Fibroblast of lung (primary cell): ENCODE measurements around the gene TPD52L1. TPM values are rescaled to one million over a fixed set of nuclear protein-coding genes. Genes with fewer than 3 reads are reported as not detected.

Experiments
- DNase-seq, 2 donors: peaks; one replicate each; pipeline versions ENCODE4 v3.0.0 to v3.0.0-alpha.2; 2010; ENCODE audit warnings: low read depth in 2 of 2
- H2AFZ ChIP-seq: 2 replicates; pipeline ENCODE4 v1.5.1; 2012; ENCODE audit warnings: low read length, control low read depth, inconsistent platforms
- H3K27ac ChIP-seq: 2 replicates; pipeline ENCODE4 v1.5.1; 2011; ENCODE audit warnings: low read length, control low read depth; ENCODE audit not compliant: insufficient read depth
- H3K27me3 ChIP-seq: 2 replicates; pipeline ENCODE4 v1.5.1; 2011; ENCODE audit warnings: mild to moderate bottlenecking, low read length; ENCODE audit not compliant: control insufficient read depth, insufficient read depth
- H3K36me3 ChIP-seq: 2 replicates; pipeline ENCODE4 v1.5.1; 2011; ENCODE audit warnings: low read length; ENCODE audit not compliant: control insufficient read depth, insufficient read depth
- H3K4me1 ChIP-seq: 2 replicates; pipeline ENCODE4 v1.5.1; 2011; ENCODE audit warnings: low read length; ENCODE audit not compliant: control insufficient read depth, insufficient read depth; ENCODE audit errors: extremely low read depth
- H3K4me2 ChIP-seq: 2 replicates; pipeline ENCODE4 v1.5.1; 2011; ENCODE audit warnings: low read length, control low read depth; ENCODE audit not compliant: insufficient read depth; ENCODE audit errors: extremely low read depth
- H3K4me3 ChIP-seq, 4 experiments: fragments of 200-600 bp in 1 of 4; sonication (generic) in 1 of 4; replicated peaks in 1 of 4; 2 replicates each; pipeline ENCODE4 v1.5.1; 2011 to 2016; ENCODE audit warnings: low read length in 4 of 4, low read depth in 3 of 4, mild to moderate bottlenecking in 3 of 4, control low read depth in 2 of 4, inconsistent platforms in 1 of 4, mixed read lengths in 1 of 4; ENCODE audit not compliant: insufficient read depth in 1 of 4; ENCODE audit errors: control extremely low read depth in 1 of 4
- H3K79me2 ChIP-seq: 2 replicates; pipeline ENCODE4 v1.5.1; 2012; ENCODE audit warnings: mild to moderate bottlenecking, low read length, inconsistent platforms; ENCODE audit not compliant: control insufficient read depth, insufficient read depth
- H3K9ac ChIP-seq: 2 replicates; pipeline ENCODE4 v1.5.1; 2011; ENCODE audit warnings: mild to moderate bottlenecking, low read length, control low read depth; ENCODE audit not compliant: insufficient read depth
- H3K9me3 ChIP-seq: 2 replicates; pipeline ENCODE4 v1.5.1; 2012; ENCODE audit warnings: low read depth, low read length; ENCODE audit not compliant: control insufficient read depth, insufficient read depth
- H4K20me1 ChIP-seq: 2 replicates; pipeline ENCODE4 v1.5.1; 2011; ENCODE audit warnings: low read length; ENCODE audit not compliant: control insufficient read depth, insufficient read depth; ENCODE audit errors: extremely low read depth
- EZH2 ChIP-seq: IDR thresholded peaks from 2 replicates; pipeline ENCODE4 v1.5.1; 2012; ENCODE audit warnings: low read length, control low read depth, mild to moderate bottlenecking; ENCODE audit errors: missing control alignments
- polyA plus RNA-seq, 2 donors: library from polyadenylated mRNA; depleted of rRNA in 1 of 2; stranded (reverse) in 1 of 2; unstranded in 1 of 2; fragments of >200 nt; gene quantifications; 2 replicates each; pipeline ENCODE4 v1.2.1, GENCODE V29; 2011 to 2012; ENCODE audit warnings: missing spikeins in 1 of 2
- total RNA-seq: library from RNA; depleted of rRNA; stranded (reverse); fragments of >200 nt; gene quantifications from 2 replicates; pipeline ENCODE4 v1.2.1, GENCODE V29; 2014
- TF ChIP-seq, protein P1 (sequence below), 2 donors: IDR thresholded peaks in 1 of 2; conservative IDR thresholded peaks in 1 of 2; 1 replicate in 1 of 2; 2 replicates in 1 of 2; pipeline ENCODE4 v1.5.1; 2011 to 2012; ENCODE audit warnings: low read length in 2 of 2, control low read depth in 1 of 2, inconsistent platforms in 1 of 2, low read depth in 1 of 2, mild to moderate bottlenecking in 1 of 2

Gene TPD52L1
- total and polyA plus RNA-seq, 2 donors (not counting 1 experiment from before 2014, with no cell fraction given), result 41.0 to 75.9 TPM

DNA sequence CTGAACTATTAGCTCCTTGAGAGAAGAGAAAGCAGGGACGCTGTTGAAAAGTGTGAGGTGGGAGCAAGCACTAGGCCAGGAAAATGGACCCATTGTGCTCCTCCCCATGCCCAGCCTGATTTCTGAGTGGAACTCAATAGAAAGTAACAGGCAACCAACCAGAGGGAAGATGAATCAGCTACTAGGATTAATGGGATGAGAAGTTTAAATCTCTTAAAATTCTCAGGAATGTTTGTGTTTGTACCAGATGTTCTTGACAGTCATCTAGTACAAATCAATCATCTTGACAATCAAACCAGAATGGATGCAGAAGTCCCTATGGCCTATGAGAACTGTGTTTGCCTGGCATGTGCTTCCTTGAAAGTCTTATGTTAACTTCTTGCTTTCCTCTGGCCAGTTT lies 99.3 kb downstream of the TPD52L1 start:
- Histone ChIP-seq H3K79me2 (no peaks in the 10 kb centered on the region), H3K4me3 (no peak overlapping the region), H3K9me3 (no peaks in the 10 kb centered on the region), H3K9ac (no peak overlapping the region), H3K27me3 (no peaks in the 10 kb centered on the region), H4K20me1 (no peaks in the 10 kb centered on the region), H3K4me2 (no peak overlapping the region), H3K4me1 (peaks cover 6% of the 10 kb centered on the region), H3K36me3 (no peaks in the 10 kb centered on the region), H3K27ac (no peak overlapping the region), H2AFZ (no peak overlapping the region)
- TF ChIP-seq, protein P1, sequence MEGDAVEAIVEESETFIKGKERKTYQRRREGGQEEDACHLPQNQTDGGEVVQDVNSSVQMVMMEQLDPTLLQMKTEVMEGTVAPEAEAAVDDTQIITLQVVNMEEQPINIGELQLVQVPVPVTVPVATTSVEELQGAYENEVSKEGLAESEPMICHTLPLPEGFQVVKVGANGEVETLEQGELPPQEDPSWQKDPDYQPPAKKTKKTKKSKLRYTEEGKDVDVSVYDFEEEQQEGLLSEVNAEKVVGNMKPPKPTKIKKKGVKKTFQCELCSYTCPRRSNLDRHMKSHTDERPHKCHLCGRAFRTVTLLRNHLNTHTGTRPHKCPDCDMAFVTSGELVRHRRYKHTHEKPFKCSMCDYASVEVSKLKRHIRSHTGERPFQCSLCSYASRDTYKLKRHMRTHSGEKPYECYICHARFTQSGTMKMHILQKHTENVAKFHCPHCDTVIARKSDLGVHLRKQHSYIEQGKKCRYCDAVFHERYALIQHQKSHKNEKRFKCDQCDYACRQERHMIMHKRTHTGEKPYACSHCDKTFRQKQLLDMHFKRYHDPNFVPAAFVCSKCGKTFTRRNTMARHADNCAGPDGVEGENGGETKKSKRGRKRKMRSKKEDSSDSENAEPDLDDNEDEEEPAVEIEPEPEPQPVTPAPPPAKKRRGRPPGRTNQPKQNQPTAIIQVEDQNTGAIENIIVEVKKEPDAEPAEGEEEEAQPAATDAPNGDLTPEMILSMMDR (conservative IDR thresholded peaks at IDR 0.05 in 1 of 2, IDR thresholded peaks at IDR 0.05 in 1 of 2; ENCODE audit: low read depth in 1 of 2, low read length in 2 of 2), result no peak
- no peak for TF ChIP-seq EZH2
- peak; percentile 24 to 82 for DNase-seq

DNA sequence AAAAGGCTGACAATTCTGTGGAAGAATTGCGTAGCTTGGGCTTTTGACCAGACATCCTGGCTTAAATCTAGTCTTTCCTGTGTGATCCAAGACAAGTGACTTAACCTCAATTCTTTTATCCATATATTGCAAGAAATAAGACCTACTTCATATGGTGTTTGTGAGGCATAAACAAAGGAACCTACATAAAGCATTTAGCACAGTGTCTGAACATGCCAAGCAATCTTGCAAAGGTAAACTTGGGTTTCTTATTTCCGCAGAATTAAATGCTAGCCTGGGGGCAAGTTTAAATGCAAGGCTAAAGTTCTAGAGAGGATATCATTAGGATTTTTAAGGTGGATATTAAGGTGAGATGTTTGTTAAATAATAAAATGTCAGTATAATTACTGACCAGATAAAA lies 100.3 kb downstream of the TPD52L1 start:
- no peak for TF ChIP-seq EZH2
- TF ChIP-seq, protein P1 (conservative IDR thresholded peaks at IDR 0.05 in 1 of 2, IDR thresholded peaks at IDR 0.05 in 1 of 2; ENCODE audit: low read depth in 1 of 2, low read length in 2 of 2), result no peak
- no peak overlapping the region for H3K4me2 ChIP-seq
- no peaks in the 10 kb centered on the region for H4K20me1 ChIP-seq
- H3K9ac ChIP-seq, result no peak overlapping the region
- no peak overlapping the region for H2AFZ ChIP-seq
- no peak overlapping the region for H3K27ac ChIP-seq
- no peaks in the 10 kb centered on the region for H3K36me3 ChIP-seq
- H3K27me3 ChIP-seq, result no peaks in the 10 kb centered on the region
- peaks cover 6% of the 10 kb centered on the region for H3K4me1 ChIP-seq
- no peaks in the 10 kb centered on the region for H3K9me3 ChIP-seq
- no peak for DNase-seq
- no peak overlapping the region for H3K4me3 ChIP-seq
- no peaks in the 10 kb centered on the region for H3K79me2 ChIP-seq

DNA sequence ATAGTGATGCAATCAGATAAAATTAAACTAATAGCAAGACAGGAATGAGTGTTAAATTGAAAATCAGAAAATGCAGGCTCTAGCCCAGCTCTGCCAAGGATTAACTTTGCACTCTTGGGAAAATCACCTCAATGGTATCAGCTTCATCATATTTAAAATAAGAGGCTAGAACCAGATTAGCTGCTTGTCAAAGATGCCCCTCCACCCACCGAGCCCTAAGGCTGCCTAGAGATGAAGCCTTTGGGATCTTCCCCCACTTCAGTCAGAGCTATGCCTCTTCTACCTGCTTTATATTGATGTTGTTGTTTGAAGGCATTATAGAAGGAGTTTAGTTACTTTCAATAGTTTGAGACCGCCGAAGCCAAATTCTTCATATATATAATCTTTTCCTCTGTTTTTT lies 100.7 kb downstream of the TPD52L1 start:
- no peak for DNase-seq

More for the DNA sequence above, 100.7 kb downstream of the TPD52L1 start:
- Histone ChIP-seq H3K9me3 (no peaks in the 10 kb centered on the region), H3K4me2 (no peak overlapping the region), H3K36me3 (no peaks in the 10 kb centered on the region), H3K79me2 (no peaks in the 10 kb centered on the region), H3K27me3 (no peaks in the 10 kb centered on the region), H3K27ac (no peak overlapping the region), H3K4me1 (peaks cover 6% of the 10 kb centered on the region), H3K4me3 (no peak overlapping the region), H4K20me1 (no peaks in the 10 kb centered on the region), H2AFZ (no peak overlapping the region), H3K9ac (no peak overlapping the region)
- TF ChIP-seq, protein P1 (conservative IDR thresholded peaks at IDR 0.05 in 1 of 2, IDR thresholded peaks at IDR 0.05 in 1 of 2; ENCODE audit: low read depth in 1 of 2, low read length in 2 of 2), result no peak
- no peak for TF ChIP-seq EZH2
